Stimulated activated naive CD4-positive, alpha-beta T cell (primary cell): ENCODE results near the gene ADGRV1.

Experiments
- DNase-seq, 6 experiments: peaks; one replicate each; lab custom pipeline; 2025; lab: John Stamatoyannopoulos, UW

ADGRV1 gene

GRCh38 chr5:90558344-90559192 lies at the start of gene ADGRV1:
Gene ADGRV1, plus strand, starts transcription at chr5:90558797. Its CDS starts 99 bp downstream, at chr5:90558896.
- DNase-seq, result no peak

- no peak for DNase-seq
These were observed 48.2 kb upstream of the ADGRV1 start for GRCh38 chr5:90510438-90510837.

DNA sequence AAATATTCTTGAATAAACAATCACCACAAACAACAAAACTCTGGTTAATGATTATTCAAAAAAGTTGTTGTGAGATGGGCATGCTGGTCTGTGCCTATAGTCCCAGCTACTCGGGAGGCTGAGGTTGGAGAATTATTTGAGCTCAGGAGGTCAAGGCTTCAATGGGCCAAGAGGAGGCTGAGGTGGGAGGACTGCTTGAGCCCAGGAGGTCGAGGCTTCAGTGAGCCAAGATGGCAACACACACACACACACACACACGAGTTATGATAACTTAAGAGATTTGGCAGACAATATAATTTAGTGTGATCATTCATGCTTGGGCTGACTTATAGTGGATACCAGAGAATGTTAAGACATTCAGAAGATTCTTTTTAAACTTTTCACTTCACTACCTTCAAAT lies 44.1 kb upstream of the ADGRV1 start:
- no peak for DNase-seq

DNA sequence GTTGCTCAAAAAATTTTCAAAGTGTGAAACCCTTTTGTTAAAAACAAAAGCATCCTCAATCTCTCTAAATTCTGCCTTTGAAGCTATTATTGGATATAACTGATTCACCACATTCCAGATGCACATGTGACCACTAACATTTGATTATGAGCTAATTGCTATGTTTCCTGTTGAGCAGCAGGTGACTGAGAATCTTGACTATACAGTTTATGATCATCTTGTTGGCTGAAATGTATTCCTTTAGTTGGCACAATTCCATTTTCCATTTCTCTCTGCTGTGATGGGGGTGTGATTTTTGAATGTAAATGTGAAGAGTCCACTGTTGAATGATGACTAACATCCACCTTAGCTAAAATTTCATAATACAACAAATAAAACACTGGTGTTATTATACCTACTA lies 39.9 kb upstream of the ADGRV1 start:
- no peak for DNase-seq

DNA sequence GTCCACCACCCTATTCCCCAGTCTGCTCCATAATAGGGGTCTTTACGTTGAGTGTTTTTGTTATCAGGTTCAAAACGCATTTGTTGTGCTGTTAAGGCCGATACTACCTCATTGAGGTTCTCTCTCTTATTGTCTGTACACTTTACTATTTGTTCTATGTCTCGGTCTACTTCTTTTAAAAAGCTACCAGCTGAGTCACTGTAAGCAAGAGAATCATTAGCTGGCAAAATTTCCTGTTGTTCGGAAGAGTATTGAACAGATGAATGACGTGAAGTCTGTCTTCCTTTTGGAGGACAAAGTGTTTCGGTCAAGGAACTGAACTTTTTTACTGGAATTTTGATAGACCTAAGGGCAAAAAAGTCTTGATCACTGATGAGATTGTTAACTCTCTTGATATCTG lies 39.5 kb upstream of the ADGRV1 start:
- DNase-seq, result no peak

DNA sequence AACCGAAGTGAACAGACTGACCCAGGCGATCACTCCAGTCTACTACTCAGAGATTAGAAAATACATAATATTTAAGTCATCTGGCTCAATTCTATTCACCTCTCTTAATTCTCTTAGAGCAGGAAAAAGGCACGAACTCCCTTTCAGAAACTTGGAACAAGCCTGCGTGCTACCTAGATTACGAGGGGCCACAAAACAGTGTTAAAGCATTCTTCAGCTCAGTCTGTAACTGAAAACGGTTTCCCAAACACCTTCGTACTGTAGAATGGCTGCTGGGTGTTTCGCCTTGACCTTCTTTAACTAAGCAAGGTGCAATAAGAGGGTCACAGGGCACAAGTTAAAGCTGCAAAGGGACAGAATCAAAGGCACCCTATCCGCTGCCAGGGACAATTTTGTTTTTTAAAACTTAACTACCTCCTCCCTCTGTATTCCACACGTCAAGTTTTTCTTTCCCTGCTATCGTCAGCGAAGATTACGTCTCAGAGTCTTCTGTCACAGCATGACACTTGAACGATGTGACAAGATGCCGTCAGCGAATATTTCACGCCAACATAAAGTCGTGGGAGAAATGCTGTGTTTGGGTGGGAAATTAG lies 29.9 kb upstream of the ADGRV1 start:
- DNase-seq, result peak; percentile 19 to 74 (median 42)

GRCh38 chr5:90529194-90529938 lies 29.2 kb upstream of the ADGRV1 start, which contains the start of gene LYSMD3:
Gene LYSMD3, minus strand, starts transcription at chr5:90529584. Its CDS starts 4,295 bp downstream, at chr5:90525289.
- DNase-seq, result peak; percentile 94 to 99 (median 96)

DNA sequence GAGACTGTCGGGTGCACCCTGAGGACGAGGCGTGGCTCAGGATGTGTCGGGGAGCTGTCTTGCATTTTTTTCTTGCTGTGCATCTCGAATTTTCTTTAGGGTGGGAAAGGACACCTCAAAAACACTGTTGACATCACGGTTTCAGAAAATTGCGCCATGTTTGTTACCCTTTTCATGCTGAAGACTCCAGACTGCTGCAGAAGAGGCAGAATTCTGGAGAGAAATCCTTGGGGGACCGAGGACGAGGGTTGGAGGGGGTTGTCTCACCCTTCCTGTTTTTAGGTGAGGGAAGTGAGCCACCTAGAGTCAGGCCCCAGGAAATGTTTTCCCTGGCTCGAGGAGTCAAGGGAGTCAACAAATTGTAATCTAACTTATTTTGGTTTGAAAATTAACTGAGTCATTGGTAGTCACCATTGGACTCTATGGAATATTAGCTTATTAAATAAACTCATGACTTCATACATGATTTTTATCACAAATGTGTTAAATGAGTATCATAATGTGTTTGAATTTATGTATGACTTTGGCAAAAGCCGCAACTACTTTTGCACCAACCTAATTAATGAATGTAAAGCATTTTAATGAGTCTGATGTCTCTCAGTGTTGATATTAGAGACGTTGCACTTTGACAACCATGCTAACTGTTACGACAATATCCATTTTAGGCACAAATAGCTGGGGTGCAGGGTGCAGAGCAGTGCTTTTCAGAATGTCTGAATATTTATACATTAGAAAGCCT lies 28.5 kb upstream of the ADGRV1 start:
- DNase-seq, result peak in 4 of 6 experiments; percentile 52 to 99 (median 95)

GRCh38 chr5:90530736-90531487 lies 27.7 kb upstream of the ADGRV1 start:
- no peak for DNase-seq

- DNase-seq, result no peak
These were observed 24.8 kb upstream of the ADGRV1 start for GRCh38 chr5:90533794-90534193.

DNA sequence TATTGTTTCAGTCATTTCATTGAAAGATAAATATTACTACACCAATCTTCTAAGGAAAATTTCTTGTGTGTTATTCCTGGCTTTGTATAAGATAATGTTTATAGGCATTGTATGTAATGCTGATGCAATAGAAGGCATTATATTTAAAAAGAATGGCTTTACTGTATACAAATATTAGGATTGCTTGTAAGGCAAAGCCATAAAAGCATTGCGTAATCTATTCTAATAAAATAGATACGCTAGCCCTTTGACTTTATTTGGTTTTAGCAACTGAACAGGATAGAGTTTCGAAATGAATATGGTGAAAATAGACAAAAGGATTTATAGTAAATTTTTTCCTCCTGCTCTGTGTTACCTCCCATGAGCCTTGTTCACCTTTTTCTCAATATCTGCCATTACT lies 23.7 kb upstream of the ADGRV1 start:
- DNase-seq, result no peak

DNA sequence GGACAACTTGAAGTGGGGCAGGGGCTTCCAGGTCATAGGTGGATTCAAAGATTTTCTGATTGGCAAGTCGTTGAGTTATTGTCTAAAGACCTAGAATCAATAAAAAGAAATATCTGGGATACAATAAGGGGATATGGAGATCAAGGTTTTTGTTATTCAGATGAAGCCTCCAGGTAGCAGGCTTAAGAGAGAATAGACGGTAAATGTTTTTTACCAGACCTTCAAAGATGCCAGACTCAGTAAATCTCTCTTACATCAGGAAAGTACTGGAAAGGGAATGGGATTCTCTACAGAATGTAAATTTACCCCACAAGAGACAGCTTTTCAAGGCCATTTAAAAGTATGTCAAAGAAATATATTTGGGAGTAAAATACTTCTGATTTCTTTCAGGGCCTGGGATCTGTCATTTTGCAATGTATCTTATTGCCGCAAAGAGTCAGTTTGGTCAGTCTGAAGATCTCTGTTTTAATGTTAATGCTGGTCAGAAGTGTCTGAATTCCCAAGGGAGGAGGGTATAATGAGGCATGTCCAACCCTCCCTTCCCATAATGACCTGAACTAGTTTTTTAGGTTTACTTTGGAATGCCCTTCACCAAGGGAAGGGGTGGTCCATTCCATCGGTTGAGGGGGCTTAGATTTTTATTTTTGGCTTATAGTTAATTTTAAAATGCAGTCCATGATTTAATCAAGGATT lies 15.6 kb upstream of the ADGRV1 start:
- no peak for DNase-seq

DNA sequence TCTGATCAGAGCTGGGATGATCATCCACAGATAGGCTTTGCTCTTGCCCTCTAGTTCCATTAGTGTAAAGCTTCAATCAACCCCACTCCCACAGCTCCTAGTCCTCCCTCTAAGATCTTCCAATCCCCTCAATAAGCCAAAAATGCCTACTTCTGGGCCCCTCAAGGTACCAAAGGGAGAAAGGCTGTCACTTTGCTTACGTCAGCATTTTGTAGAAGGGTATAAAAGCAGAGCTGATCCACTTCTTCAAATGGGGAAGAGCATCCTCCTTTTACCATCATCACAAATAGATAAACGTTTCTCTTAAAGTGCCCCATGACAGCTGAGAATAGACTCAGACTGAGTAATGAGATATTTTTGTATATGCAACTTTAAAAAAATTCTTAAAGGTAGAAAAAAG lies 13.1 kb upstream of the ADGRV1 start:
- DNase-seq, result no peak

DNA sequence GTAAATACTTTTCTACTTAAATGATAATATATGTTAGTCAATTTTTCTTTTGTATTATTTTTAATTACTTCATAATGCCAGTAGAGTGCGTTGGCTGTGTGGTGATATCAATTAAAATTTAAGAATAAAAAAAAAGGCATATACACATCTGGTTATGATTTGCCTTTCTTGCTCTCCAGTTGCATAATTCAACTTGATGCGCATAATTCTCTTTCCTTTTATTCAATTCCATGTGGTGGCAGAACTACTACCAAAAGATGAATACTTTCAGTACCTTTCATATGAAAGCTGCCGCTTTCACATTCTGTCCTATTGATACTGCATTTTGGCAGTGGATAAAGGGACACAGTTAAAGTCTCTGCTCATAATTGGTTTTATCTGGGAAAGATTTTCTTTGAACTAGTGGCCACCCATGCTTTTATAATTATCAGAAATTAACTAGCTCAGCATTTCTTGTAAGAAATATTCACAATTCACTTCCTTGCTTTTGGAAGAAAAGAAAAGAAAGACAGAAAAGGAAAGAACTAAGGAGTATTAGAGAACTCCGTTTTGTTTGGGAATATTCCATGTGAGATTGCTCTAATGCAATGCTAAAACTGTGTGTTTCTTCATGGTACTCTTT lies 12.3 kb upstream of the ADGRV1 start:
- no peak for DNase-seq

DNA sequence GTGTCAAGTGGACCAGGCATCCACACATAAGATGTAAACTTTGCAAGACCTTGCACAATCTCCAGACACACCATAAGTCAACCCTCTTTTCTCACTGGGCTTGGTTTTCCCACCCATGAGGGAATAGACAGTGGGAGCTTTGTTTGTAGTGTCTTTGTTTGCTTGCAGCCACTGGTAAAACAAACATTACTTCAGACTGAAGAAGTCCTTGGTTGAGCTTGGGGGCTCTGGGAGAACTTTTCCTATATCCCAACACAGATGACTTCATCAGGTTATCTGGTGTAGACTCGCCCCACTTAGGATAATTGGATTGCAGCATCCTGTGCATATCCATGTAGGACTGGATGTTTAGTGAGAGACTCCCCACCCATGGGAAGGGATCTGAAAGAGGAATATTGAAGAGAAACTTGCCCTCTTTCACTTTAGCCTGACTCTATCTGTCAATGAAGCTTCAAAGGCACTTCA lies 11.5 kb upstream of the ADGRV1 start:
- DNase-seq, result no peak

DNA sequence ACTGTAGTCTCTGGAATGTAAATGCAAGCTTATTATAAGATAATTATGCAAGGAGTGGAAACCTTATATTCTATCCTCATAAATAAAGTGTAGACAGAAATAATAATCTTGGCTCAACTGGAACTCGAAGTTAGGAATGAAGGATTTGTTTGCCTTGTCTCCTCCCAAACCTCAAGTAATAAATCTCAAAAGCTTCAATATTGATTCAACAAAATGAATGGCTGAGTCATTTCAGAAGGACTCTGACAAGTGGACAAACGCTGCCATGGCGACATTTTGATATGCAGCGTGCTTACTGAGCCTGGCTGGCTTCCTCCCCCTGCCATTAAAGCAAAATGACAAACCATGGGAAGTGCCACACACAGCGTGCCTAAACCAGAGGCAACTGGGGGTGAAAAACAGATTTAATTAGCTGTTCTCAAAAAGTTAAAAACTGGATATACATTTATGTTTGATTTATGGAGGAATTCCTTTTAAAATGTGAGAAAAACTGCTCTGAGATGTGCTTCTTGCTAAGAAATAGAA lies 10.5 kb upstream of the ADGRV1 start:
- no peak for DNase-seq

DNA sequence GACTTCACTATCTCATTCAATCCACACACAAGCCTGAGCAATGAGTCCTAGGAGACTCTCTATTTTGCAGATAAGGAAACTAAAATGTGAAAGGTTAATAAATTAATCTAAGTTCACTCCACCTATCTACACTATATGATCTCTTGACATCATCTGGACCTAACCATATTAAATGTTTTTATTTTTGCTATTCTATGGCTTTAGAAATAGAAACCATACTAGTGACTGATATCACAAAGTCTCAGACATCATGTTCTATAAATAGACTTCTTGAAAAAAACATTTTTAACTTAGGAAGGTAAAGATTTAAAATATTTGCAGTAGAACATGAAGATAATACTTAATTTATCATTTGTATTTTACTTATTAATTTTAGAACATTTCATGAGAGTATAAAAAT lies 9.4 kb upstream of the ADGRV1 start:
- DNase-seq, result no peak

DNA sequence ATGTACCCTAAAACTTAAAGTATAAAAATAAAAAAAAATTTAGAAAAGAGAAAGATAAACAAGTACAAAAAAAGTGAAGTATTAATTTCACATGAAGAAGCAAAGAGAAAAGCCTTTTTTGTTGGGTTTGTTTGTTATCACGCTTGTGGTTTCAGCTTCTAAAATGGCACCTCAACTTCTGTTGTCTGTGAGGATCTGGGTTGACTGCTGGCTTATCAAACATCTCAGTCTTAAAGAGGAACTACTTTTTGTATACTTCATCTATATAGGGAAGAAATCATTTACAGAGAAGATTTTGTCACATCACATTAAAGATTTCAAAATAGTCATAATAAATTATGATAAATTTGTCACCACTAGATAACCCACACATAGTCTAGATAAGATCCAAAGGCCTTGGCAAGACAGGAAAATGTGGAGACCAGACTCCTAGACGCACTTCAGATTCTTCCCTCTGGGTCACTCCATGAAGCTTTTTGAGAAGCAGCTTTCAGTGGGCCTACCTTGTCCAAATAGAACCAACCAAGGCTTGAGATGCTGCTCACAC lies 8.8 kb upstream of the ADGRV1 start:
- no peak for DNase-seq

DNA sequence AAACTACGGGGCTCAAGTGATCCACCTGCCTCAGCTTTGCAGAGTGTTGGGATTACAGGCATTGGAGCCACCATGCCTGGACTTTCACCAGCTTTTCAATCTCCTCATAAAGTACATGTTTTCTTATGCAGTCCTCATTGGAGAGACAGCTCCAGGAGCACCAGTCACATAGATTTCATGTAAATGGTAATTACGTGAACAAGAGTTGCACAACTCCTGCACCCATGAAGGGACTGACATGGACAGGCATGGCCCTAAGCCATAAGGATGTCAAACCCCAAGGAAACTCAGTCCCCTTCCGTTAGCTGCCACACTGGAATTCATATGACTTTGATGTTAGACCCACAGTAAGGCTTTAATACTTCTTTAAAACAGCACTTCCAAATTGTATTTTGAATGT lies 7.6 kb upstream of the ADGRV1 start:
- no peak for DNase-seq

- no peak for DNase-seq
These were observed 7.2 kb upstream of the ADGRV1 start for GRCh38 chr5:90551376-90551775.
